GM12875 (cell line): ENCODE measurements around the gene OMA1.
A peak's percentile ranks its signal among the peaks of the same experiment; 100 is the strongest.
"Not testable (repeated sequence)": the region's sequence is repeated elsewhere in the genome, so short reads cannot be mapped to it uniquely, and the experiment has no call there.

Source experiments
- H3K4me3 ChIP-seq: one replicate; pipeline ENCODE4 v1.5.1; 2011; ENCODE audit warnings: low read depth, low read length, control low read depth
- CTCF ChIP-seq: IDR thresholded peaks from 2 replicates; pipeline ENCODE4 v1.5.1; 2011; ENCODE audit warnings: low read depth, mild to moderate bottlenecking, control low read depth, inconsistent platforms, low read length, moderate library complexity, borderline replicate concordance; ENCODE audit not compliant: insufficient read depth

The OMA1 gene

GRCh38 chr1:58545591-58546519, 671 bp downstream of the OMA1 start:
- peak overlapping the region; percentile 89 for H3K4me3 ChIP-seq
- TF ChIP-seq CTCF, result no peak

DNA sequence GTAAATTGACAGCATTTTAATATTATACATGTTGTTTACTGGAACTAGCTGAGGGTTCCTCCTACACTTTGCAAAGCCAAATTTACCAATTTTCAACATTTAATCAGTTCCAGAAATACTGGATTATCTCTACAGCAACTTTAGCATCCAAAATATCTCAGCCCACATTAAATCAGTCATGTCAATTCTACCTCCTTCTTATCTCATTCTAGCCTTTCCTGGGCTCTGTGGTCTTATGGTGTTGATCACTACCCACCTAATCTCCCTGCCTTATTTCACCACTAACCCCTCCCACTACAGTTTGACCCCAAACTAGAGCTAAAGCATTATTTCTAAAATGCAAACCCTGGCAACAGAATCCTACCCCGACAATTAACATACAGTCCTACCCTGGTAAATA, 3.3 kb downstream of the OMA1 start:
- TF ChIP-seq CTCF, result no peak
- no peak overlapping the region for H3K4me3 ChIP-seq

DNA sequence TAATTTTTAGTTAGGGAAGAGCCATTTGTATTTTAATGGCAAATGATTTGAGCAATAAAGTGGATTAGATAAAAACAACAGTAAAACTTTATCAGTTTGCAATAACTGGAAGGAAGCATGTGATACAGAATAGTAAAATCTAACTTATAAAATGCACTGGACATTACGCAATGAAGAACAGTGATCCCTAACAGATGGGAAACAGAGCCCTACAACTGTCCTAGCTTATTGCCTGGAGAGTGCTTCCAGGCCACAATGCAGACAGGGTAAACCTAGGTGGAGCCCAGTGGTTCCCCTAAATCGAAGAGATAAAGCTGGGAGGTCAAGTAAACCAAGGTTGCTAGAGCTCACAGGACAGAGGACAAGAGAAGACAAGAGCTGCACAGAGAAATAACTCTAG, 7.0 kb downstream of the OMA1 start:
- no peak overlapping the region for H3K4me3 ChIP-seq
- TF ChIP-seq CTCF, result no peak

GRCh38 chr1:58538821-58539220, 7.7 kb downstream of the OMA1 start:
- TF ChIP-seq CTCF, result no peak
- H3K4me3 ChIP-seq, result no peak overlapping the region

- not testable (repeated sequence) for H3K4me3 ChIP-seq
Measured at GRCh38 chr1:58531842-58532241, 14.7 kb downstream of the OMA1 start.

GRCh38 chr1:58529284-58529683, 17.2 kb downstream of the OMA1 start:
- no peak for TF ChIP-seq CTCF
- H3K4me3 ChIP-seq, result no peak overlapping the region

DNA sequence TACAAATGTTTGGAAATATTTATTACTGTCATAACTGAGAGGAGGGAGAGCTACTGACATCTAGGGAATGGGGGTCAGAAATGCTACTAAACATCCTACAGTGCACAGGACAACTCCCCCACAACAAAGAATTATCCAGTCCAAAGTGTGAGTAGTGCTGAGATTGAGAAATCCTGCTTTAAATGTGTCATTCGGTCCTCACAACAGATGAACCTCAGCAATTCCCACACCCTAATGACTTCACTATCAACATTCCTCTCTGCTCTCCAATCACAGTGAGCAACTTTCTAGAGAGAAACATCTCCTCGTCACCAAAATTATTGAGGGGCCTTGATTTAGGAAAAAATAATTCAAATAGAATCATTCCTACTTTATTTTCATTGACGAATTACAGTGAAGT, 18.0 kb downstream of the OMA1 start:
- TF ChIP-seq CTCF, result no peak
- no peak overlapping the region for H3K4me3 ChIP-seq
